ENCODE results near the gene CCDC85C. TPM values are rescaled to one million over a fixed set of nuclear protein-coding genes. Genes with fewer than 3 reads are reported as not detected.
A peak's percentile ranks its signal among the peaks of the same experiment; 100 is the strongest.

Gene CCDC85C
- total and polyA plus RNA-seq, 7 donors, result 1.8 to 21.0 (median 7.9) TPM

GRCh38 chr14:99522025-99522401 lies 82.0 kb downstream of the CCDC85C start:
- intact Hi-C loops (cut with DNase I), result no loop called here
- DNase-seq (peak; percentile 9 to 30), ATAC-seq (no peak)
- no peak overlapping the region for H3K4me3 ChIP-seq
- no peaks in the 10 kb centered on the region for H3K27me3 ChIP-seq (ENCODE audit: insufficient read depth in 3 of 3, low read length in 2 of 3)
- no peak overlapping the region for H3K27ac ChIP-seq
- H3K4me1 ChIP-seq, result no peaks in the 10 kb centered on the region
- no peak for TF ChIP-seq CTCF (IDR thresholded peaks at IDR 0.05)
- no peaks in the 10 kb centered on the region for H3K36me3 ChIP-seq (ENCODE audit: insufficient read depth in 1 of 2, low read depth in 1 of 2)
- no peaks in the 10 kb centered on the region for H3K9me3 ChIP-seq
- WGBS, 3 donors, result 81 to 84% (median 83%) methylated on average over 18 of the region's 18 CpGs

- WGBS, 3 donors, result 89 to 91% (median 91%) methylated on average over 25 of the region's 25 CpGs
- no peaks in the 10 kb centered on the region for H3K4me1 ChIP-seq
These were observed 82.6 kb downstream of the CCDC85C start for GRCh38 chr14:99521176-99522024.

GRCh38 chr14:99520571-99521081 lies 83.4 kb downstream of the CCDC85C start:
- intact Hi-C loops (cut with DNase I), result loop anchor here in 1 of 2 donors (1.0 kb wide), 1 partner anchor 33 kb away; no protein-coding TSS in a partner anchor
- ATAC-seq (no peak), DNase-seq (peak; percentile 13 to 39)
- no peaks in the 10 kb centered on the region for H3K27me3 ChIP-seq (ENCODE audit: insufficient read depth in 3 of 3, low read length in 2 of 3)
- WGBS, 3 donors, result 78 to 91% (median 86%) methylated on average over 11 of the region's 11 CpGs
- no peak for TF ChIP-seq CTCF (IDR thresholded peaks at IDR 0.05)
- no peak overlapping the region for H3K27ac ChIP-seq
- no peak overlapping the region for H3K4me3 ChIP-seq
- H3K4me1 ChIP-seq, result no peaks in the 10 kb centered on the region
- H3K36me3 ChIP-seq (ENCODE audit: insufficient read depth in 1 of 2, low read depth in 1 of 2), result no peaks in the 10 kb centered on the region
- no peaks in the 10 kb centered on the region for H3K9me3 ChIP-seq

More at GRCh38 chr14:99521176-99522024, 82.6 kb downstream of the CCDC85C start:
- Histone ChIP-seq H3K27ac (no peak overlapping the region), H3K36me3 (ENCODE audit: insufficient read depth in 1 of 2, low read depth in 1 of 2) (no peaks in the 10 kb centered on the region), H3K4me3 (no peak overlapping the region), H3K9me3 (no peaks in the 10 kb centered on the region), H3K27me3 (ENCODE audit: insufficient read depth in 3 of 3, low read length in 2 of 3) (no peaks in the 10 kb centered on the region)
- DNase-seq, result peak; percentile 13 to 41
- intact Hi-C loops (cut with DNase I), result loop anchor here in 1 of 2 donors (1.0 kb wide), 1 partner anchor 34 kb away; no protein-coding TSS in a partner anchor
- TF ChIP-seq CTCF (IDR thresholded peaks at IDR 0.05), result no peak
- ATAC-seq, result no peak

- peaks cover 0 to 4% of the 10 kb centered on the region in 2 donors for H3K36me3 ChIP-seq (ENCODE audit: insufficient read depth in 1 of 2, low read depth in 1 of 2)
- no peaks in the 10 kb centered on the region for H3K4me1 ChIP-seq
- H3K27me3 ChIP-seq (ENCODE audit: insufficient read depth in 3 of 3, low read length in 2 of 3), result no peaks in the 10 kb centered on the region
- H3K4me3 ChIP-seq, result no peak overlapping the region
- no peaks in the 10 kb centered on the region for H3K9me3 ChIP-seq
- no peak overlapping the region for H3K27ac ChIP-seq
- TF ChIP-seq CTCF (IDR thresholded peaks at IDR 0.05), result no peak
- ATAC-seq (no peak), DNase-seq (peak in 1 of 2 donors; percentile 34)
- WGBS, 3 donors, result 76 to 86% (median 85%) methylated on average over 5 to 6 of the region's 6 CpGs
- intact Hi-C loops (cut with DNase I), result loop anchor here (2.0 to 10.0 kb wide), 3 partner anchors 47 to 385 kb away; no protein-coding TSS in a partner anchor
These were observed 84.0 kb downstream of the CCDC85C start for GRCh38 chr14:99519931-99520421.
